ENCODE data around the gene RSPH1.
A peak's percentile ranks its signal among the peaks of the same experiment; 100 is the strongest.
"Not testable (repeated sequence)": the region's sequence is repeated elsewhere in the genome, so short reads cannot be mapped to it uniquely, and the experiment has no call there.

The RSPH1 gene

DNA sequence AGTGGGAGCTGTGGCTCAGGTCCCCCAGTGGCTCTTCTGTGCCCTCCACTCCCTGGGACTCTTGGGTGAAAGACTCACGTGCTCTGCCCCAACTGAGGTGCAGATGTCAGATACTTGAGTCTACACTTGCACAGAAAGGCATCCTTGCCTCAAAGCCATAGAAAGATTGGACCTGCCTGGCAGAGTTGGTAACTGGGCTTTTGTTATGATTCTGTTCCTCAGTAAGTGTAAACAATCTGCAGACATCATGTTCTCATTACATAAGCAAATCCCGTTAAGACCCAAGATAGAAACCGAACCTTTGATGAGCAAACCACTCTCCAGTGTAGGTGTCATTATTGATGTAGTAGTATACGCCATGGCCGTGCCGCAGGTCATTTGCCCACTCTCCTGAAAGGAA is 10.0 kb downstream of the RSPH1 start:
- DNase-seq (ENCODE audit: low read depth) = no peak

DNA sequence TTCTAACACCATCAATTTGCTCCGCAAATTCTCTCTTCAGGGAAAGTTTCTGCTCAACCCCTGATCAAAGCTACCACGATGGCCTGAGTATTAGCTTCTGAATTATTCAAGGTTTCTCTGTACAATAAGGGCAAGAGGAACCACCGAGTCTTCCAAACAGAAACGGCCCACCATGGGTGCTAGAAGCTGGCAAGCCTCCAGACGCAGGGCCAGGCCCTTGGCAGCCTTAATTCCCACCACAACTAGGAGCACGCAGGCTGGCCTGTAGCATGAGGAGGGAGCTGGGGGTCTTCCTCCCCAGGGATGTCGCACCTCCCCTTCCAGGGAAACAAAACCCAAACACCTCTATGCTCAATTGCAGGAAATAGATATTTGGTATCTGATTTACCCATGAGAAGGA is 11.1 kb downstream of the RSPH1 start:
- DNase-seq (ENCODE audit: low read depth) = no peak

DNA sequence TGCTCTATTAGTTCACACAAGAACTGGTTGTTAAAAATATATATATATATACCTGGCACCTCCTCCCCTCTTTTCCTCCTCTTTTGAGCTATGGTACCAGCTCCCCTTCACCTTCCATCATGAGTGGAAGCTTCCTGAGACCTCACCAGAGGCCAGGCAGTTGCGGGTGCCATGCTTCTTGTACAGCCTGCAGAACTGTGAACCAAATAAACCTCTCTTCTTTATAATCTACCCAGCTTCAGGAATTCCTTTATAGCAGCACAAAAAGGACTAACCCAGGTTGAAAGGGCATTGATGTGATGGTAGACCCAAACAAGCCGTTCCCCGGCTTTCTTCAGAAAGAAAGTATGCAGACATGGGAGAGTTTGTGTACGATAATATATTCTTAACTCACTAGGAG is 14.9 kb downstream of the RSPH1 start:
- no peak for DNase-seq (ENCODE audit: low read depth)

DNA sequence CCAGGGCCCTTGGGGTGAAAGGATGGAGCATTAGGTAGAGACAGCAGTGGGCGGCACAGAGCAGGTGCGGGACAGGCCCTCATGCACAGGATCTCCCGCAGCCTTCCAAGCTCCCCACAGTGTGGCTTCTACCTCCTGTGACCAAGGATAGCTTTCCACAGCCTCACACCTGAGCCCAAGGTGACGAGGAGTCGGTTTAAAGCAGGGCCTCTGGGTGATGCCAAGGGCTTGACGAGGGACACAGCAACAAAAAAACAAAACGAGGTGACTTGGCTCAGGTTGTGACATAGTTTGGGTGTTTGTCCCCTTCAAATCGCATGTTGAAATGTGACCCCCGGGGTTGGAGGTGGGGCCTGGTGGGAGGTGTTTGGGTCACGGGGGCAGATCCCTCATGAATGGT is 15.3 kb downstream of the RSPH1 start:
- no peak for DNase-seq (ENCODE audit: low read depth)

DNA sequence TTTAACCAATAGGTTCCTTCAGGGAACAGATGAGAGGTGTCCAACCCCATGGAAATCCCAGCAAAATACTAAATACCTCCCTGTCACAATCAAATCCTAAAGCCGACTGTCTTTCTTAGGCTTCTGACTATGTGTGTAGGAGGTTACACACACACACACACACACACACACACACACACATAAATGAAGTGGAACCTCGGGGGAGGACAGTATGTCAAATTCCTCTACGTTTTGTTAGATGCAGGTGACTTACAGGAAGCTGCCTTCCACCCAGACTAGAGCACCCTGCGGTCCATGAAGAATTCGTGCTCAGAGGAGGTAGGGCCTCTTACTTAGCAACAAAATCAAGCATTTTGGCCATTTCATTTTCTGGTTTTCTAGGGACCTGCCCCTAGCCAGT is 16.4 kb downstream of the RSPH1 start:
- DNase-seq (ENCODE audit: low read depth) = no peak

DNA sequence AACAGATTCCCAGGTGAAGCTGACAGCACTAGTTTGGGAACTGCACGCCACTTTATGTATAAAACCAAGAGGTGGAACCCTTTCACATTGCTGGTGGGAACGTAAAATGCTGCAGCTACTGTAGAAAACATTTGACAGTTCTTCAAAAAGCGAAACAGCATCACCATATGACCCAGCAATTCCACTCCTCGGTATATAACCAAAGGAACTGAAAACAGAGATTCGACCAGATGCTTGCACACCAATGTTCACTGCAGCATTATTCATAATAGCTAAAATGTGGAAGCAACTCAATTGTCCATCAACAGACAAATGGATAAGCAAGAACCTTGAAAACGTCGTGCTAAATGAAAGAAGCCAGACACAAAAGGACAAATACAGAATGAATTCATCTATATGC is 17.5 kb downstream of the RSPH1 start:
- no peak for DNase-seq (ENCODE audit: low read depth)

DNA sequence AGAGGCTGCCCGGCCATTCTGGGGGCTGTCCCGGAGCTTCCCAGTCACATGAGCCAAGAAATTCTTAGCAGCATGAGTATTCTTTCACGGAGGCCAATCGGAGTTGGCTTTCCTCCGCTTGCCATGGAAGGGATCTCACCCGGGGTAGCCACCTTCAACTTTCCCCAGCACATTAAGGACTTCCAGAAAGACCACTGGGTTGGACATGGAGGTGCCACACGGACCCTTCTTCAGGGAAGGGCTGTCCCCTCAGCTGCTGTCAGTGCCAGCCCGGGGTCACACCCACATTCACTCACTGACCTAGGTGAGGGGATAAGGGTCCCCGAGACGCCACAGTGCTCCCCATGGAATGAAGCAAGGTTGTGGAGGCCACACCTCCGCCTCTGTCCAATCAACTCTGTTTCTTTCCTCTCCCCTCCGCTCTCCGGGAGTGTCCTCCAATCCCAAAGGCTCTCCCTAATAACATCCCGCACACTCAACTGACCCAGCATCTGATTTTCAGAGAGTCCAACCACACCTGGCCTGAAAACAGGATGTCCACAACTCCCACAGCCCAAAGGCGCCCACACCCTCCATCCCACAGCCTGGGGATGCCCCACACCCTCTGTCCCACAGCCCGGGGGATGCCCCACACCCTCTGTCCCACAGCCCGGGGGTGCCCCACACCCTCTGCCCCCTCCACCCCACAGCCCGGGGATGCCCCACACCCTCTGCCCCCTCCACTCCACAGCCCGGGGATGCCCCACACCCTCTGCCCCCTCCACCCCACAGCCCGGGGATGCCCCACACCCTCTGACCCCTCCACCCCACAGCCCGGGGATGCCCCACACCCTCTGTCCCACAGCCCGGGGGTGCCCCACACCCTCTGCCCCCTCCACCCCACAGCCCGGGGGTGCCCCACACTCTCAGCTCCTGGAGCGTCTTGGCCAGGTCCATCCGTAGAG is 19.4 kb downstream of the RSPH1 start:
- no peak for DNase-seq (ENCODE audit: low read depth)

DNA sequence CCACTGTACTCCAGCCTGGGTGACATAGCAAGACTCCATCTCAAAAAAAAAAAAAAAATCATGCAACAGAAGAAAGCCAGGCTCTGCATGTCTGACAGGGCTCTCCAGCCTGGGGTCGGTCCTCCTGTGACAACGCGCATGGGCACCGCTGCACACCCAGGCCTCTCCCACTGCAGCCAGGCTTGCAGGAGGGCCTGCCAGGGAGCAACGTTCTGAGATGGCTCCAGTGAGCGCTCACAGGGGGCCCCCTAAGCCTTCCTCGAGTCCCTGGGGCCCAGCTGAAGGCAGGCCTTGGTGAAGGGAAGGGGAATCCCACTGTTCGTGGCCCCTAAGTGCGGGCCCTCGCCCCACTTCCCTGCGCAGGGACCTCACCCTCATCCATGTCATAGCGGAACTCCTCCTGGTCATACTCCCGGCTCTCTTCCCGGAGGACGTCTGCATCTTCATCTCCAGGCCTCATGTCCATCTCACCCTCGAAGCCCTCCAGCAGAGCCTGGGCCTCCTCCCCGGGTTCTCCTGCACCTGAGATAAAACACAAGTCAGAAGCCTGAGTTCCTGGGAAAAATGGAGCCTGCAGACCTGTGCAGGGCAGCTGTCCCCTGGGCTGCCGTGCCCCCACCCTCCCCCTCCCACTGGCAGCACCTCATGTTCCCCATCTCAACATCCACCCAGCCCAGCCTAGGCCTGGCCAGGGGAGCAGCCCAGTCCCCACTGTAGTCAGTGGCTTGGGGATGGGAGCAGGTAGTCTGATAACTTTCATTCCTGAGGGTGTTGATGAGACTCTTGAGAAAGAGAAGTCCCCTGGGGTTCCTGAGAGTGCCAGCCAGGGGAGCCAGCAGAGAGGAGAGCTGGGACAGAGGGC is 20.3 kb downstream of the RSPH1 start:
- no peak for DNase-seq (ENCODE audit: low read depth)

DNA sequence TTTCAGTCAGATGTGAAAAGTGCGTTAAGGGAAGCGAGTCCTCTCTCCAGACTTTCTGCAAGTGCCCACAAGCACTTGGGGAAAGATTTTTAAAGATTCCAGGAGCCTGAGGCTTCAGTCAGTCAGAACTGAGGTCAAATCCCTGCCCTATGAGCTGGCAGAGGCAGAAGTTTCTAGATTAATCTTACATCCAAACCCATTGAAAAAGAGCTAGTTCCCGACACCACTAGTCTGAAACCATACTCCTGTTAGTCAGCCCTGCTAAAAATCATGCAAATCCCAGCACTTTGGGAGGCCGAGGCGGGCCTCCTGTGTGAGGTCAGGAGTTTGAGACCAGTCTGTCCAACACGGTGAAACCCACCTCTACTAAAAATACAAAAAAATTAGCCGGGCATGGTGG is 21.0 kb downstream of the RSPH1 start:
- no peak for DNase-seq (ENCODE audit: low read depth)

DNA sequence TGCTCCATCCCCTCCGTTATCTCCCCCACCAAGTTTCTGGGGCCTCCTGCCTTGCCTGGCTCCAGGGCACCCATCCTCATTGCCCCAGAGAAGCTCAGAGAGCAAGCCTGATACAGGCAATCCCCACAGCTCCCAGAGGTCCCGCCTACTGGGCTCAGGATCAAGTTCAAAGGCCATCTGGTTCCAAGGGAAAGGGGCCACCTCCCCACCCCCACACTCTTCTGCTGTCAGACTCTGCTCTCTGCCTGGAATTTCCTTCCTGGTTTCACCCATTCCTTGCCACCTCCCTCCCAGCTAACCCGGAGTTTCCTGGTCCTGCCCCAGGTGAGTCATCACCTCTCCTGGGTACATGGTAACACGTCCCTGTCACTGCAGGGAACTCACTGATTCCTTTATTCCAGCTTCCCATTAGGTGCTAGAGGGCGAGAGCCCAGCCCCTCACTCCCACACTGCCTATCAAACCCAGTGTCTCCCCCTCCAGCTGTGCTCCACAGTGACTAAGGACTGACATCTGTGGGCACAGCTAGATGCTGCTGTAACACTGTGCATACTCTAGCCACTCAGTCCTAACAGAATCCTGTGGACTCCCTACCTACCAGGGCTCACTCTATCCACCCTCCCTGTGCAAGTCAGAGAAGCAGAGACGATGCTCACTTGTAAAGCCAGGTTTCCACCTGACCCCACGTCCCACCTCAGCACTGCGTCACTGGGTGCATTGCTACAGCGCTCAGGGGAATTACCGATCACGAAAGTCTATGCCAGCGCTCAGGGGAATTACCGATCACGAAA is 21.8 kb downstream of the RSPH1 start:
- peak; percentile 56 for DNase-seq (ENCODE audit: low read depth)

DNA sequence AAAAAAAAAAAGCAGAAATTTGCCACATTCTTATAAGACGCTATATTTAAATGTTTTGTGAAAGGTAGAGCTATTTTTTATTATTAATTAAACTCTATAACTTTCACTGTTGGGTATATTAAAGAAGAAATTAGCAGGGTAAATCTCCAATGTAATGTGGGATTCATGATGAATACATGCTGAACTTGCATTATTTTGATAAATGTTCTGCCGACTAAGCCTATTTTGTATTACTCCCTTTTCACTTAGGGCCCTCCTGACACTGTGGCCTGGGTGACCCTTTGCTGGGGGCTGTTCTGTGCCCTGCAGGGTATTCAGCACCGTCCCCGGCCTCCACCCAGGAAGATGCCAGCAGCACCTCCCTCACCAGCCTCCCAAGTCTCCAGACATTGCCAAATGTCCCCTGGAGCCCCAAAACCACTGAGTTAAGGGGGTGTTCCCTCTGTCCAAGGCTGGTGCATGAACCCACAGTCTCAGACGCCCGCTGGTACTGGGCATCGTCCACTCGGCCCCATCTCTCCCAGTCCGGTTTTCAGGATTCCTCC is 22.5 kb downstream of the RSPH1 start:
- no peak for DNase-seq (ENCODE audit: low read depth)

DNA sequence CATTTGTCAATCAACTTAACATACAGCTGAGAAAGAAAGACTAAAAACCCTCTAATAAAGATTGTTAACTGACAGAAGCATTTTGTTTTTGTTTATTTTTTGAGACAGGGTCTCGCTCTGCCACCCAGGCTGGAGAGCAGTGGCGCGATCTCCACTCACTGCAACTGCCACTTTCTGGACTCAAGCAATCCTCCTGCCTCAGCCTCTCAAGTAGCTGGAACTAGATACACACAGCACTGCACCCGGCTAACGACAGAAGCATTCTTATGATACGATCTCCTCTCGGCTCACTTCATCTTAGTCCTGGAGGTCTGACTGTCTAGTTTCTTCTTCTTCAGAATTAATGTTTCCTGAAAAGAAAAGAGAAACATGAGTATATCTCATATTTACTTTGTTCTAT is 23.5 kb downstream of the RSPH1 start:
- DNase-seq (ENCODE audit: low read depth) = no peak

DNA sequence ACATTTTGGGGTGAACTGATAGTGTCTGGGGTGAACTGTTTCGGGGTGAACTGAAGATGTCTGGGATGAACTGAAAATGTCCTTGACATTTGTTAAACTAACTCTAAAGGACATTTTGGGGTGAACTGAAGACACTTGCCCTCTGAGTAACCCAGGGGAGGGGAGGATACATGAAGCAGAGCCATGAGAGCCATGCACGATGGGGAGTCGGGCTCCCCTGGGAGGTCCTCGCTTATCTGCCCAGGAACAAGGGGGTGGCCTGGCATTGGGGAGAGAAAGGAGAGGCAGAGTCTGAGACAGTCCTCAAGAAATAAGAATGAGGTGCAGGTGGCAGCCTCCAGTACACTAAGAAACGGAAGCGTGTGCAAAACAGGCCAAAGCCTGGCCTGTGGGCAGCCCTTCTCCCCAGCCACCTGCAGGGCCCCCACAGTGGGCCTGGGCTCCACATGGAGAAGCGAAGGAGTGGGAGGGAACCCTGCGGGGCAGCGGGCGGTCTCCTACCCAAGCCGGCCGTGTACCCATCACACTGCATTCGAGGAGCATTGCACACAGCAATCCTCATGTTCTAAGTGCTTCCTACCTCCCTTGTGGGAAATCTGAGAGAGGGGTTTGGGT is 24.2 kb downstream of the RSPH1 start:
- no peak for DNase-seq (ENCODE audit: low read depth)

DNA sequence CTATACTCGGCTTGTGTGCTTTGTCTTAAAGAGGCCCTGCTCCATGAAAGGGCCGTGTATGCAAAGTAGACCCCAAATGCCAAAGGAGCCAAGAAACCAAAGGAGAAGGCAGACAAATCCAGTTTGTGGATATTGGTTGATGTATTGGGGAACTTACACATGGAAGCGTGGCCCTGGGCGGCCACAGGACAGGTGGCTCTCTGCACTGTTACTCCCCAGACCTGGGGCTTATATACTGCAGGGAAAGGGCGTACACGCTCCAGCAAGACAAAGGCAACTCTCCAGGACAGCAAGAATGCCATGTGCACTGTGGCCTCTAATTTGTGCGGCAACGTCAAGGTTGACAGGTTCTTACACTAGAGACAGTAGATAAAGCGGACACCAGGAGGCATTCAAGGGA is 24.8 kb downstream of the RSPH1 start:
- no peak for DNase-seq (ENCODE audit: low read depth)

DNA sequence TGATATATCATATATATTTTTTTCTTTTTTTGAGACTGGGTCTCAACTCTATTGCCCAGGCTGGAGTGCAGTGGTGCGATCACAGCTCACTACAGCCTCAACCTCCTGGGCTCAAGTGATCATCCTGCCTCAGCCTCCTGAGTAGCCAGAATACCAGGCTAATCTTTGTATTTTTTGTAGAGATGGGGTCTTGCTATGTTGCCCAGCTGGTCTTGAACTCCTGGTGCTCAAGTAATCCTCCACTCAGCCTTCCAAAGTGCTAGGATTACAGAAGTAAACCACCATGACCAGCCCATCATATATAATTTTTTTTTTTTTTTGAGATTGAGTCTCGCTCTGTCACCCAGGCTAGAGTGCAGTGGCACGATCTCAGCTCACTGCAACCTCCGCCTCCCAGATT is 26.3 kb downstream of the RSPH1 start:
- not testable (repeated sequence) for DNase-seq (ENCODE audit: low read depth)

DNA sequence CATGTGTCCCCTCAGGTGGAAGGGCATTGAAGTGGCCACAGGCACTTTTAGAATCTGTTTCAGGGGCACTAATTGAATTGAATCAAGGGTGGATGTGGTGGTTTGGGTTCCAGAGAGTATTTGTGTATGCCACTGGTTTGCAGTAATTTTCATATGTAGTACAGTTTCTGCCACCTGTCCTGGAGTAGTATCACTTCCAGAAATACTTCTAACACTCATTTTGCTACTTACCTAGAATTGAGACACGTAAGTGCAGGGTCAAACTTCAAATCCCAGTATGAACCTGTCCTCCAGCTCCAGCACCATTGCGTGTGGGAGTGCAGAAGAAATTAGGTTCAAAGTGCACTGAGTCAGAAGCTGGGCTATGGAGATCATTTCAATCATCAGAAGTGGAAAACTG is 26.8 kb downstream of the RSPH1 start:
- no peak for DNase-seq (ENCODE audit: low read depth)

DNA sequence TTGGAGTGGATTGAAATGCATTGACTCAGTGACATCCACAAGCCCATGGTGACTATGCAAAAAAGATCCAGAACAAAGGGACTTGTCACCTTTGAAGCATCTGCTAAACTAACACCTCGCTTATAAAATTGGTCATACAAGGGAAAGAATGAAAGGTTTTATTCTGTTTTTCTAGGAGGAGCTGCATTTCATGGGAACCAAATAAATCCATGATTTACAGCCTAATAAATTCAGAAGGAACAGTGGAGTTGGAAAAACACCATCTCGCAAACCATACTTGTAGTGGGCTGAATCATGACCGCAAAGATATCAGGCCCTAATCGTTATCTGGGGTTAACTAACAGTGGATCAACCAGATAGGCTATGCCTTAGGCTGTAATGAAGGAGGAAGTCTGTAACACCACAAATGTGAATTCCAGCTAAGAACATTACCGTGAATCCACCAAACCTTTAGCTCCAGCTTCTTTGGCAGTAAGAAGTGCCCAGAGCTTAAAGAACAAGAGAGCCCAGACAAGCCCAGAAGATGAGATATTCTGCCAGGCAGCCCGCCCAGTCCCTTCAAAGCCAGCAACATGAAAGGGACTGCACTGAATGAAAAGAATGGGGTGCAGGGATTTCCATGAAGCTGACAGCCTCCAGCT is 27.4 kb downstream of the RSPH1 start:
- no peak for DNase-seq (ENCODE audit: low read depth)

DNA sequence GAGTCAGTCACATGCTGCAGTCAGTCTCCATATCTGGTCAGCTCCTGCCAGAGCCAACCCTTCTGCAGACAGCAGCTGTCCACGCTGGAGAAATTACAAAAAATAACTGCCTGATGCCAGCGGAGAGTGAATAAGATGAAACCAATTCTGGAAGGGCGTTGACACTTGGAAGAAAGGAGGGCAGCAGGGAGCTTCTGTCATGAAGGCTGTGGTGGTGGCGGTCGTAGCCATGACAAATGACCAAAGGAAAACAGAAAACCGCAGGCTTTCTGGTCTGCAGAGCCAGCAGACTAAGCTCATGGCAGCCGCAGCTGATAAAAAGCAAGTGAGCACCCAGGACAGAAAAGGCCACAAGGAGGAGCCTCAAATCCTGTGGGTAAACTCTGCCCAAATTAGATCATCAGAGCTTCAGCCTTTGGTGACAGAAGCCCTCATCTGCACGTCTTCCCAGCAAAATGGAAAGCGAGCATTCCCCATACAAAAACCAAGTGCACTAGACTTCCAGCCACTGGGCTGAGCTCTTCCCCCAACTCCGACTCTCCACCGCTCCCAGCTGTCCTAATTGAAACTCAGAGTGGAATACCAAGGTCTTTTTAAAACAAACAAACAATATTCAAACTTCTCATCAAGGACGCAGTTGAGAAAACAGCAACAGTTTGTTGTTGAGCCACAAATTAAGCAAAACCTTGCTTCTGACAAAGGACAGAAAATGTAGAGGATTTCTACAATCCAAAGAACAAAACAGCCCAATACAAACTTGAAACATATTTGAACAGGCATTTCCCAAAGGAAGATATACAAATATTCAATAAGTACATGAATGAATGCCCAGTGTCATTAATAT is 28.7 kb downstream of the RSPH1 start:
- no peak for DNase-seq (ENCODE audit: low read depth)

DNA sequence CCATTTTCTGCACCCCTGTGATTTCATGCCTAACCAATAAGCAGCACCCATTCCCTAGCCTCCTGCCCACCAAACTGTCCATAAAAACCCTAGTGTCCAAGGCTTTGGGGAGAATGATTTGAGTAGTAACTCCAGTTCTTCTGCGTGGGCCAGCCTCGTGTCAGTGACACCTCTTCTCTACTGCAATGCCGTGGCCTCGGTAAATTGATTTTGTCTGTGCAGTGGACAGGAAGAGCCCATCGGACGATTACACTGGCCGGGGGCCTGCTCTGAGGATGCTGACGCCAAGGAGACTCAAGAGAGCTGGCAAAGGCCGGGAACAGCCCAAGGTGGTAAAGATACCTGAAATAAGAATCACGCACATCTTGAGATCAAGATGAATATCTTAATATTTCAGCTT is 29.3 kb downstream of the RSPH1 start:
- DNase-seq (ENCODE audit: low read depth) = no peak

DNA sequence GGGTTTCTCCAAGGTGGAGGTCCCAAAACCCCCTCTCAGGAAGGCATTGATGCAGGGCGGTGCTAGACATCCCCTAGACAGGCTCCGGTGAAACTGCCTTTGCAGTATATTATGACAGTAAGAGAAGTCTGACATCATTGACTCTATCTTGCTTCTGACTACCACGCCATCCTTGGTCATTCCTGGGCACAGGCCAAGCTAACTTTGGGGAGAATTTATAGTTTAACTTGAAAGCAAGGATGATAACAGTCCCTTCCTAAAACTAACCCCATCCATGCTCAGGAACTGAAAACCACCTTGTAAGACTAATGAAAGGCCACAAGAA is 30.3 kb downstream of the RSPH1 start:
- DNase-seq (ENCODE audit: low read depth) = no peak

Measured in HS-5 (cell line).